ENCODE results near the gene SLC9B2.
A peak's percentile ranks its signal among the peaks of the same experiment; 100 is the strongest.
"Not testable (repeated sequence)": the region's sequence is repeated elsewhere in the genome, so short reads cannot be mapped to it uniquely, and the experiment has no call there.

The SLC9B2 gene

GRCh38 chr4:103019308-103020124 lies 57.0 kb downstream of the SLC9B2 start, which contains the start of gene SLC9B1:
Gene SLC9B1 (minus strand): TSS chr4:103019705. CDS start chr4:102991711, 27,994 bp downstream.
- peak; percentile 88 to 89 for DNase-seq (ENCODE audit: low read depth in 2 of 2)

DNA sequence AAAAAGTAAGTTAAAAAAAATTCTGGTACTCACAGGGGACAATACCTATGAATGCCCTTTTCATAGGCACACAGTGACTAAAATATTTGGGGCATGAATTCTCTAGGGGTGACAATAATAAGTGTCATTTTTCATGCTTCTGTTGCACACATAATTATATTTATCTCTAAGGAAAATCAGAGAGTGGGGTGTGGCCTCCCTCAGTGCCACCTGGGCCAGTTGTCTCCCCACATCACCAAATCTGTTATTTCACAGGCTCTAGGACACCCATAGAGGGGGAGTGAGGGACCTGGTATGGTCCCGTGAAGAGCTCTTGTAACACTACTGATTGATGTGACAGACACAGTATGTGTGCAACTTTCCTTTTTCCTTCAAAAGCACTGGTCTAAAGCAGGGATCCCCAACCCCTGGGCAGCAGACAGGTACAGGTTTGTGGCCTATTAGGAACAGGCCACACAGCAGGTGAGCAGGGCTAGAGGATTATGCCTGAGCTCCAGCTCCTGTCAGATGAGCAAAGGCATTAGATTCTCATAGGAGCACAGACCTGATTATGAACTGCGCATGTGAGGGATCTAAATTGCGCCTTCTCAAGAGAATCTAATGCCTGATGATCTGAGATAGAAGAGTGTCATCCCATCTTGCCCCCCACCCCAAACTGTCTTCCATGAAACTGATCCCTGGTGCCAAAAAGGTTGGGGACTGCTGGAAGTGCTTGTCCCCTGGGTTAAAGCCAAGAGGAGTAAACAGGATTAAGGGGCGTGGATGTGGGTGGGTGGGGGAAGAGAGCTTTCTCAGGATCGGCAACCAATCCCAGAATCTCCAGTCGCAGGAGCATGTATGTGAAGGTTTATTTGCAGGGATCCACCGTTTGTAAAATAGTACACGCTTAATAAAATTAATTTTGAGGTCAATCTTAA lies 57.9 kb downstream of the SLC9B2 start:
- DNase-seq (ENCODE audit: low read depth in 2 of 2) = no peak

DNA sequence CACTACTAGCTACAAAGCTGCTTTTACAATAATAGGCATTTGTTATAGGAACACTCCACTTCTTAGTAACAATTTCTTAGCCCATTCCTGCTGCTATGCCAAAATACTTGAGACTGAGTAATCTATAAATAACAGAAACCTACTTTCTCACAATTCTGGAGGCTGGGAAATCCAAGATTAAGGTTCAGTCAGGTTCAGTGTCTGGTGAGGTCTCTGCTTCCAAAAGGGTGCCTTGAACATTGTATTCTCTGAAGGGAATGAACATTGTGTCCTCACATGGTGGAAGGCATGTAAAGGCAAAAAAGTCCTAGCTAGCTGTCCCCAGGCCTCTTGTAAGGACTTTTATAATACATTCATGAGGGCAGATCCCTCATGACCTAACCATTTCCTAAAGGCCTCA lies 64.0 kb downstream of the SLC9B2 start:
- DNase-seq (ENCODE audit: low read depth in 2 of 2) = no peak

GRCh38 chr4:103012060-103012459 lies 64.5 kb downstream of the SLC9B2 start:
- no peak for DNase-seq (ENCODE audit: low read depth in 2 of 2)

DNA sequence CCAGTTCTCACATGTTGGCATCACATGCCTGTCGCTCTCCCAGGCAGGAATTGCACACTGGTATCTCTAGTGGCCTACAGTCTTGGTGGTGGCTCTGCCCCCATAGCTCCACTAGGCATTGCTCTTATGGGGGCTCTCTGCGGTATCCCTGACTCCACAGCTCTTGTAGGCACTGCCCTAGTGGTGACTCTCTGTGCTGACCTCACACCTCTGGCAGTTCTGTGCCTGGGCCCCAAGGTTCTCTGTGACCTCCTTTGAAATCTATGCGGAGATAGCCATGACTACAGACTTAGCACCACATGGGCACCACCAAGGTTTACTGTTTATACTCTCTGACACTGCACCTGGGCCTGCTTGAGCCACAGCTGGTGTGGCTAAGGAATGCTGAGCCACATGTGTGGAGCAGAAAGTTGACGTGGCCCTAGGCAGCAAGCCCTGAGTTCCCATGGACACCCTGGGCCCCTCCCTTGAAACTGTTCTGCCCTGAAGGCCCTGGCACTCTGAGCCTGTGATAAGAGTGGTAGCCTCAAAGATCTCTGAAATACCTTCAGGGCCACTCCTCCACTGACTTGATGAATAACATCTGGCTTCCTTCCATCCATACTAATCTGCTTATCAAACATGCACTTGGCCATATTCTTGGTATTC lies 65.1 kb downstream of the SLC9B2 start:
- no peak for DNase-seq (ENCODE audit: low read depth in 2 of 2)

- no peak for DNase-seq (ENCODE audit: low read depth in 2 of 2)
Measured at GRCh38 chr4:103010804-103011203, 65.8 kb downstream of the SLC9B2 start.

GRCh38 chr4:103008875-103009729 lies 67.5 kb downstream of the SLC9B2 start:
- DNase-seq (ENCODE audit: low read depth in 2 of 2) = no peak

DNA sequence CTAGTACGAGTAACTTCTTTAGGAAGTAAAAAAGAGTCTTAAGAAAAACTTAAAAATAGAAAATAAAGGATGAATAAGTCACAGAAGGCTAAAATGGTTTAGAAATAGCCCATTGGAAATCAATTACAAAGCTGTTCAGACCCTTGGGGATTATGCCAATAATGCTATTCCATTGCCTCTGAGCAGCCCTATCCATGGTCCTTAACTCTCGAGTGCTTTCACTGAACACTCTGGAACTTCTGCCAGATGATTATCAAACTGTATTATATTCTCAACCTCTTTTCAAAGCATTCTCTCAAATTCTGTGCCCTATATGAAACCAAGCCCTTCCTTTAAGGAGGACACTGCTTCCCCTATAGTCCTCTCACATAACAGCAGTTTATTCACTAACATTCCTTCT lies 74.0 kb downstream of the SLC9B2 start:
- DNase-seq (ENCODE audit: low read depth in 2 of 2) = no peak

- no peak for DNase-seq (ENCODE audit: low read depth in 2 of 2)
Measured at GRCh38 chr4:102994803-102995202, 81.8 kb downstream of the SLC9B2 start.

DNA sequence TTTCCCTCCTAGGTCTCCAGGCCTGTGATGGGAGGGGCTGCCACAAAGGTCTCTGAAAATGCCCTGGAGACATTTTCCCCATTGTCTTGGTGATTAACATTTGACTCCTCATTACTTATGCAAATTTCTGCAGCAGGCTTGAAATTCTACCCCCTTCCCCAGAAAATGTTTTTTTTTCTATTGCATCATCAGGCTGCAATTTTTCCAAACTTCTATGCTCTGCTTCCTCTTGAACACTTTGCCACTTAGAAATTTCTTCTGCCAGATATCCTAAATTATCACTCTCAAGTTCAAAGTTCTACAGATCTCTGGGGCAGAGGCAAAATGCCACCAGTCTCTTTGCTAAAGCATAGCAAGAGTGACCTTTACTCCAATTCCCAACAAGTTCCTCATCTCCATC lies 82.6 kb downstream of the SLC9B2 start:
- DNase-seq (ENCODE audit: low read depth in 2 of 2) = not testable (repeated sequence)

- DNase-seq (ENCODE audit: low read depth in 2 of 2) = no peak
Measured at GRCh38 chr4:102988429-102989020, 88.0 kb downstream of the SLC9B2 start.

- DNase-seq (ENCODE audit: low read depth in 2 of 2) = no peak
Measured at GRCh38 chr4:102981005-102981404, 95.6 kb downstream of the SLC9B2 start.
